Breast epithelium (tissue), 3 donors: Measurements from ENCODE around the gene CHST7.
A peak's percentile ranks its signal among the peaks of the same experiment; 100 is the strongest.

ENCODE experiments used
- CTCF ChIP-seq, 3 donors: fragments of 450-650 bp; IDR thresholded peaks; one replicate each; pipeline ENCODE4 v1.5.1; 2016 to 2017; ENCODE audit warnings: antibody characterized with exemption in 3 of 3, mild to moderate bottlenecking in 3 of 3, moderate library complexity in 3 of 3
- POLR2A ChIP-seq: fragments of 450-650 bp; IDR thresholded peaks from one replicate; pipeline ENCODE4 v1.6.1; 2016; ENCODE audit warnings: antibody characterized with exemption, mild to moderate bottlenecking, moderate library complexity
- POLR2AphosphoS5 ChIP-seq, 3 donors: sonication (generic); formaldehyde crosslinking; IDR thresholded peaks; one replicate each; pipeline ENCODE4 v1.6.1; 2017; ENCODE audit warnings: antibody characterized with exemption in 3 of 3

DNA sequence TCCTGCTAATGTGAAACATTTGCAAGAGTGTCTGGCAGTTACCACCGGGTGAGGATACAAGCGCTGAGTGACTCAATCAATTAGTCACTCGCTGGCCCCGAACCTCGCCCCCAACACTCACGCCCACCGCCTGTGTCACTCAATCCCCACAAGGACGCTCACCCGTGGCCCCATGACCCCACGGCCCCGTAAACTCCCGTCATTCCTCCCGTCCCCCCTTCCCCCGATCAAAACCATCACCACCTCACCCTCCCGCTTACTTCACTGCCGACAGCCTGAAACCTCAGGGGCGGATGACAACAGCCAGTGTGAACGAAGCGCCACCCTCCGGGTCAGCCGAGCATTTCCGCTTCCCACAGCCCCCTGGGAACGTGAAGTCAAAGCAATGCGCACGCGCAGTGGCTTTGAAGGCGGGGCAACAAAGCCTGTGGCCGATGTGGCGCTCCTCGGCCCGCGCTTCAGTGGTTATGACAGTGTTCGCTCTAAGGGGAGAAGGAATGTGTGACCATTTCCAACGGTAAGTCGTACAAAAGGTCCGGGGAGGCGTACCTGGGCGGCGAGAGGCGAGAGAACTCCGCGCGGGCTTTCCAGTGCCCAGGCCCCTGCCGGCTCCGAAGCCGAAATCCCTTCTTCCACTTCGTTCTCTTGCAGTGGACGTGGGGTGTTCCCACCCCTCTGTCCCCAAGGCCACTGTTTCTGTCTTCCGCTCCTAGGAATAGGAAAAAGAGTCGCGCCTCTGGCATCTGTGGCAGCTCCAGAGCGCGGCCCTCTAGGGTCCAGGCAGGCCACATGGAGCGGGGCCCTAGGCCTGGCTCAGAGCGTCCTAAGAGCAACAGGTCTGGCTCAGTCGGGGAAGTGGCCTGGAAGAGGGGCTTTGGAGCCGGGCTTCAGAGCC, 28.2 kb upstream of the CHST7 start, which contains the start of gene ZNF674:
- peak in 1 of 3 donors; percentile 51 for TF ChIP-seq CTCF (IDR thresholded peaks at IDR 0.05)
- peak; percentile 48 for TF ChIP-seq POLR2A
- peak in 2 of 3 donors; percentile 60 to 82 for TF ChIP-seq POLR2AphosphoS5 (IDR thresholded peaks at IDR 0.05)
